ENCODE data around the gene STRADA. TPM values are rescaled to one million over a fixed set of nuclear protein-coding genes. Genes with fewer than 3 reads are reported as not detected.

STRADA gene
- total RNA-seq, 2 experiments from 2014 or later, result 64.8 to 69.7 TPM

Other genes starting within 250 kb of the STRADA start
- gene KCNH6, start 218.4 kb downstream of the STRADA start, total RNA-seq, result not detected
- 100 to 1,000 TPM; 118 to 119 TPM for gene DCAF7, start 191.3 kb downstream of the STRADA start, total RNA-seq
- 10 to 100 TPM; 28.2 to 30.4 TPM for gene TACO1, start 140.9 kb downstream of the STRADA start, total RNA-seq
- gene MAP3K3, start 119.4 kb downstream of the STRADA start, total RNA-seq, result 10 to 100 TPM; 32.8 to 34.0 TPM
- gene LIMD2, start 41.7 kb downstream of the STRADA start, total RNA-seq, result 100 to 1,000 TPM; 146 to 150 TPM
- 10 to 100 TPM; 57.6 to 60.5 TPM for gene CCDC47, start 31.8 kb upstream of the STRADA start, total RNA-seq
- 100 to 1,000 TPM; 103 to 106 TPM for gene DDX42, start 32.4 kb upstream of the STRADA start, total RNA-seq
- 100 to 1,000 TPM; 165 to 171 TPM for gene PSMC5, start 85.6 kb upstream of the STRADA start, total RNA-seq
- 10 to 100 TPM; 41.5 to 42.8 TPM for gene FTSJ3, start 85.9 kb upstream of the STRADA start, total RNA-seq
- gene SMARCD2, start 100.9 kb upstream of the STRADA start, total RNA-seq, result 100 to 1,000 TPM; 109 to 111 TPM
- gene CSH2, start 131.9 kb upstream of the STRADA start, total RNA-seq, result not detected
- not detected for gene GH2, start 140.1 kb upstream of the STRADA start, total RNA-seq
- not detected for gene CSH1, start 154.8 kb upstream of the STRADA start, total RNA-seq
- gene CSHL1, start 169.5 kb upstream of the STRADA start, total RNA-seq, result not detected
- under 1 TPM in 1 of 2 experiments, not detected in 1; 0.43 TPM for gene GH1, start 177.0 kb upstream of the STRADA start, total RNA-seq
- 10 to 100 TPM; 39.1 to 40.9 TPM for gene CD79B, start 190.5 kb upstream of the STRADA start, total RNA-seq
- under 1 TPM; 0.33 to 0.75 TPM for gene SCN4A, start 231.1 kb upstream of the STRADA start, total RNA-seq

All from activated CD4-positive, alpha-beta memory T cell treated with anti-CD3 and anti-CD28 coated beads for 36 hours (primary cell).